GM21528 (cell line): ENCODE data around the gene MYO6.
"Not testable (repeated sequence)": the region's sequence is repeated elsewhere in the genome, so short reads cannot be mapped to it uniquely, and the experiment has no call there.

Experiments used
- ATAC-seq: cut with Tn5 transposase; IDR thresholded peaks from one replicate; pipeline ENCODE4 v1.9.1; 2021; ENCODE audit warnings: mild to moderate bottlenecking, moderate library complexity; ENCODE audit not compliant: unreplicated experiment, low FRiP score

Gene MYO6

GRCh38 chr6:75748743-75749538 is at the start of gene MYO6:
Gene MYO6, plus strand, starts transcription at chr6:75749239. Its CDS starts 68,309 bp downstream, at chr6:75817548.
- peak; percentile 80 for ATAC-seq

- ATAC-seq: not testable (repeated sequence)
Measured at GRCh38 chr6:75708334-75708733, 40.7 kb upstream of the MYO6 start.

GRCh38 chr6:75711173-75711572 is 37.9 kb upstream of the MYO6 start:
- no peak for ATAC-seq

DNA sequence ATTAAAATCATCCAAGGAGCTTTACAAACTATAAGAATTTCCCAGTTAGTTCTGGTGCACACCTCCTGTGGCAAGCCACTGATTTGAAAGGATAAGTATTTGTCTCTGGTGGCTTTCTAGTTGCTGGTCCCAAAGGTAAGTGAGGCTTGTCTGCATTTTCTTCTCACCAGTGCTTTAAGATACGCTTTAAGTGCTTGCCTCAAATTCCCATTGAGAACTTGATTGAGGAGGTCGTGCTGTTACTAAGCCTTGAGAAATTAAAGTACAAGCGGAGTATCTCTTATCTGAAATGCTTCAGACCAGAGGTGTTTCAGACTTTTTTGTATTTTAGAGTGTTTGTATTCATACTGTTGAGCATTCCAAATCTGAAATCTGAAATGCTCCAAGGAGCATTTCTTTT is 29.9 kb upstream of the MYO6 start:
- no peak for ATAC-seq

GRCh38 chr6:75723382-75723781 is 25.7 kb upstream of the MYO6 start:
- no peak for ATAC-seq

DNA sequence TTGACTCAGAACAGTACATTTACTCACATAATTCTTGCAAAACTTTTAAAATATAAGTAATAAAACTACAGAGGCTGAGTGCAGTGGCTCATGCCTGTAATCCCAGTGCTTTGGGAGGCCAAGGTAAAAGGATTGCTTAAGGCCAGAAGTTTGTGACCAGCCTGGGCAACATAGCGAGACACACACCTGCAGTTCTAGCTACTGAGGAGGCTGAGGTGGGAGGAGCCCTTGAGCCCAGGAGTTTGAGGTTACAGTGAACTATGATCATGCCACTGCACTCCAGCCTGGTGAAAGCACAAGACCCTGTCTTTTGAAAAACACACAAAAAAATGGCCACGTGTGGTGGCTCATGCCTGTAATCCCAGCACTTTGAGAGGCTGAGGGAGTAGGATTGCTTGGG is 21.8 kb upstream of the MYO6 start:
- ATAC-seq: no peak

GRCh38 chr6:75731029-75731428 is 18.0 kb upstream of the MYO6 start:
- not testable (repeated sequence) for ATAC-seq

DNA sequence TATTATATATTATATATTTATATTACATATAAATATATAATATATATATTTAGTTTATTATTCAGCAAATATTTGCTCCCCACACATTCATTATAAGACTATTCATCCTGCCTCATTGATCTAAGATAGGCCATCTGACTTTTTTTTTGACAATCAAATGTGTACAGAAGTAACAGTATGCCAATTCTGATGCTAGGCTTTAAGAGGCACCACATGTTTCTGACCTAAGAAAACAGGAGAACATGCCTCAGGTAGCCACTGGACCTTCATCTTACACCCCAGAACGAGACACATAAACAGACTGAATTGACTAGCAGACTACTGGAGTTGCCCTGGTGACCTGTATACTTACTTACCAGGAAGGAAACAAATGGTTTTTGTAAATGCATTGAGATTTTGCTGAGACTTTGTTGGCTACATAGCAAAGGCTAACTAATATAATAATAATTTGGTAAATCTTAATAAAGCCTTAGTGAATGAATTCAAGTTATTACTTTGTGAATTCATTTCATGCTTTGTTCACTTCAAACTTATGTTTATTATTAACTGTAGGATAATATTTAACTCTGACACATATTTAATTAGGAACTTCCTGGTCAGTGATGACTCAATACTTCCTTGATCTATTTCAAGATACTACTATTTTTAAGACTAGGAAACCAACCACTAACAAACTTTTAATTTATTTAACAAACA is 13.4 kb upstream of the MYO6 start:
- peak; percentile 78 for ATAC-seq

- no peak for ATAC-seq
Measured at GRCh38 chr6:75743971-75744370, 5.1 kb upstream of the MYO6 start.

DNA sequence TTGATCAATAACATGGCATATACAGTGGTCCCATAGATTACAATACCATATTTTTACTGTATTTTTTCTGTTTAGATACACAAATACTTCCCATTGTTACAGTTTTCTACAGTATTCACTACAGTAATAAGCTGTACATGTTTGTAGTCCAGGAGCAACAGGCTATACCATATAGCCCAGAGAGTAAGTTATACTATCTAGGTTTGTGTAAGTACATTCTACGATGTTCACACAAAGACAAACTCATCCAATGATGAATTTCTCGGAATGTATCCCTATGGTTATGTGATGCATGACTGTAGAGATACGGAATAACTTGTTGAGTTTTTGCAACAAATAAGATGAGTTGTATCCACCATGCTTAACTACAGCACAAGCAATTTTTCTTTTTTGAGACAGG is 3.6 kb upstream of the MYO6 start:
- ATAC-seq: no peak

GRCh38 chr6:75746221-75746620 is 2.8 kb upstream of the MYO6 start:
- no peak for ATAC-seq

GRCh38 chr6:75747152-75747992 is 1.7 kb upstream of the MYO6 start:
- ATAC-seq: no peak

GRCh38 chr6:75748003-75748742 is 866 bp upstream of the MYO6 start:
- ATAC-seq: peak; percentile 2

GRCh38 chr6:75751443-75751842 is 2.4 kb downstream of the MYO6 start:
- no peak for ATAC-seq

DNA sequence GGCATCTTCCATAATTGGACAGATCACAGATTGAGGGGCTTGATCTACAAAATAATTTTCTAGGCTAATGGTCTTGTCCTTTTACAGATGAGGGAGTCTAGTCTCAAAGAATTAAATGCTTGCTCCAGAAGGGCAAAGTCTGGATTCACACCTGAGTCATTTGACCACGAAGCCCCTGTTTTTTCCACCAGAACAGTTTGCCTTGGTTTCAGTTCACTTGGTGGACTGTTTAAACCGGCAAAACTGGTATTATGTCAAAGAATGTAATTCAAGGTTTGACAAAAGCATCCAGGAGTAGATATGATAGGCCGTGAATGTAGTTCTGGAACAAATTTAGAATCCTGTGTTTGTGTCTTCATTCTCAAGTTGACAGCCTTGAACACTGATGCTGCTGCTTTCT is 3.3 kb downstream of the MYO6 start:
- ATAC-seq: no peak

GRCh38 chr6:75755704-75756103 is 6.7 kb downstream of the MYO6 start:
- ATAC-seq: no peak

- no peak for ATAC-seq
Measured at GRCh38 chr6:75757295-75757694, 8.3 kb downstream of the MYO6 start.

- ATAC-seq: no peak
Measured at GRCh38 chr6:75758061-75758460, 9.0 kb downstream of the MYO6 start.

DNA sequence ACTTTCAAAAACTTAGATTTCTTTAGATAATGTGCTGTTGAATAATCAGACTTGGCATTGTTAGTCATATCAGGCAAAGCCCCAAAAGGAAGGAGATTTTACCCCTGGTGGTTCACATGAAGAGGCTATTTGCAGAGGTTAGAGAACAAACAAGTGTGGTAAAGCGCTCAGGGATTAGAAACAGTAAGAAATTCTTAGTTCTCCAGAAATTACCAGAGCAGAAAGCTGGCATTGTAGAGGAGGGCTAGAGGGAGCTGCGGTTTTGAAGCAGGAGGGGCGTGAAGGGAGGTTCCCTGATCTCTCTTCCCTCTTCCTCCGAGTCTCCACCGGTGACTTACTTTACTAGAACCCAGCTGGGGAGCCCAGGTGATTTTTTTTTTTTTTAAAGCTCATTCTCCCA is 10.2 kb downstream of the MYO6 start:
- no peak for ATAC-seq

DNA sequence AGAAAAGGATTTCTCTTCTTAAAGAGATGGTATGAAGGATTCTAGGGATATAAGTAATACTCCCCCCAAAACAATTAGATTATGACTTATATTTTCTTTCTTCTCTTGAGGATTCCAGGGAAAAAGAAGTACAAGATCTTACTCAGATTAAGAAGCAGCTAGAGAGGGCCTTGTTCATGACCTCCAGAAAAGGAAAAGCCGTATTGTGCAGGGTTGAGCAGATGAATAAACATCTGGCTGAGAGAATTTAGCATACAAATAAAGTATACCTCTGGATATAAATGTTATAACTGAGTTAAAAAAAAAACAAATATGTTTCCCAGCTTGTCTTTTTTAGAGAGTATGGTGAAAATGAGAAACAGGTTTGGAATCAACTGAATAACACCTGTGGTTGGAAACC is 11.3 kb downstream of the MYO6 start:
- no peak for ATAC-seq
